DND-41 (cell line): ENCODE measurements around the gene ZGPAT.

Source experiments
- CTCF ChIP-seq: IDR thresholded peaks from 2 replicates; pipeline ENCODE4 v1.5.1; 2012; ENCODE audit warnings: borderline replicate concordance, low read length, moderate library complexity, mild to moderate bottlenecking; ENCODE audit not compliant: poor library complexity, severe bottlenecking; ENCODE audit errors: extremely low read depth
- EZH2 ChIP-seq: IDR thresholded peaks from 3 replicates; pipeline ENCODE4 v1.6.1; 2012; ENCODE audit warnings: borderline replicate concordance, low read depth, mild to moderate bottlenecking, moderate library complexity, low read length, inconsistent platforms; ENCODE audit not compliant: severe bottlenecking

- TF ChIP-seq CTCF (no peak), EZH2 (no peak)
Measured at GRCh38 chr20:63765902-63766301, 58.1 kb downstream of the ZGPAT start.
